HUES6 (cell line): ENCODE data around the gene RFX2.
"Not testable (repeated sequence)": the region's sequence is repeated elsewhere in the genome, so short reads cannot be mapped to it uniquely, and the experiment has no call there.

ENCODE experiments used
- H3K27ac ChIP-seq: 2 replicates; pipeline ENCODE4 v1.7.0; 2013; ENCODE audit warnings: low read depth, mild to moderate bottlenecking, low read length, inconsistent platforms
- H3K27me3 ChIP-seq: 2 replicates; pipeline ENCODE4 v1.6.1; 2013; ENCODE audit warnings: low read length; ENCODE audit not compliant: control insufficient read depth, insufficient read depth
- H3K36me3 ChIP-seq: 2 replicates; pipeline ENCODE4 v1.6.1; 2013; ENCODE audit warnings: low read length; ENCODE audit not compliant: control insufficient read depth, insufficient read depth
- H3K4me1 ChIP-seq: 2 replicates; pipeline ENCODE4 v1.6.1; 2013; ENCODE audit warnings: low read length; ENCODE audit not compliant: control insufficient read depth, insufficient read depth
- H3K4me3 ChIP-seq: 2 replicates; pipeline ENCODE4 v1.5.1; 2013; ENCODE audit warnings: low read depth, low read length
- H3K9ac ChIP-seq: one replicate; pipeline ENCODE4 v1.6.1; 2013; ENCODE audit warnings: mild to moderate bottlenecking, low read length
- H3K9me3 ChIP-seq: 2 replicates; pipeline ENCODE4 v1.6.1; 2013; ENCODE audit warnings: low read depth, low read length; ENCODE audit not compliant: control insufficient read depth, insufficient read depth

Gene RFX2

GRCh38 chr19:5989388-5990074 is 120.8 kb downstream of the RFX2 start:
- peaks cover 18% of the 10 kb centered on the region; the same call in 1 of the 2 replicates for H3K4me1 ChIP-seq
- no peaks in the 10 kb centered on the region for H3K27me3 ChIP-seq
- H3K9me3 ChIP-seq = 0 out of 2 replicates have a peak, but pooled peaks cover 4% of the 10 kb centered on the region
- no peak overlapping the region for H3K9ac ChIP-seq
- H3K4me3 ChIP-seq = no peak overlapping the region
- H3K27ac ChIP-seq = no peak overlapping the region
- H3K36me3 ChIP-seq = no peaks in the 10 kb centered on the region

- Histone ChIP-seq H3K4me3 (no peak overlapping the region), H3K27ac (no peak overlapping the region), H3K9ac (no peak overlapping the region), H3K9me3 (0 out of 2 replicates have a peak, but pooled peaks cover 4% of the 10 kb centered on the region), H3K4me1 (peaks cover 14% of the 10 kb centered on the region; the same call in 1 of the 2 replicates), H3K36me3 (no peaks in the 10 kb centered on the region), H3K27me3 (no peaks in the 10 kb centered on the region)
Measured at GRCh38 chr19:5988517-5989387, 121.5 kb downstream of the RFX2 start.

- Histone ChIP-seq H3K27me3 (no peaks in the 10 kb centered on the region), H3K36me3 (no peaks in the 10 kb centered on the region), H3K9me3 (0 out of 2 replicates have a peak, but pooled peaks cover 4% of the 10 kb centered on the region), H3K4me3 (no peak overlapping the region), H3K4me1 (peaks cover 13% of the 10 kb centered on the region; the same call in 1 of the 2 replicates), H3K9ac (no peak overlapping the region), H3K27ac (no peak overlapping the region)
Measured at GRCh38 chr19:5987077-5987818, 123.1 kb downstream of the RFX2 start.

GRCh38 chr19:5985837-5986236 is 124.5 kb downstream of the RFX2 start:
- H3K9me3 ChIP-seq, H3K9ac ChIP-seq, H3K27ac ChIP-seq, H3K4me3 ChIP-seq, H3K36me3 ChIP-seq, H3K27me3 ChIP-seq: not testable (repeated sequence)
- H3K4me1 ChIP-seq = peaks cover 13% of the 10 kb centered on the region; the same call in 1 of the 2 replicates

GRCh38 chr19:5985098-5985783 is 125.1 kb downstream of the RFX2 start:
- no peaks in the 10 kb centered on the region for H3K36me3 ChIP-seq
- no peaks in the 10 kb centered on the region for H3K27me3 ChIP-seq
- H3K9ac ChIP-seq = no peak overlapping the region
- H3K9me3 ChIP-seq = no peaks in the 10 kb centered on the region
- no peak overlapping the region for H3K4me3 ChIP-seq
- H3K4me1 ChIP-seq = peaks cover 12% of the 10 kb centered on the region; the same call in 1 of the 2 replicates
- H3K27ac ChIP-seq = no peak overlapping the region

GRCh38 chr19:5984600-5984999 is 125.7 kb downstream of the RFX2 start:
- H3K4me1 ChIP-seq = peaks cover 10% of the 10 kb centered on the region
- no peak overlapping the region for H3K4me3 ChIP-seq
- no peaks in the 10 kb centered on the region for H3K36me3 ChIP-seq
- no peaks in the 10 kb centered on the region for H3K9me3 ChIP-seq
- H3K27me3 ChIP-seq = no peaks in the 10 kb centered on the region
- no peak overlapping the region for H3K9ac ChIP-seq
- H3K27ac ChIP-seq = no peak overlapping the region

- Histone ChIP-seq H3K27me3 (no peaks in the 10 kb centered on the region), H3K9me3 (no peaks in the 10 kb centered on the region), H3K4me1 (peaks cover 12% of the 10 kb centered on the region), H3K27ac (no peak overlapping the region), H3K36me3 (no peaks in the 10 kb centered on the region), H3K9ac (no peak overlapping the region), H3K4me3 (no peak overlapping the region)
Measured at GRCh38 chr19:5983367-5983955, 126.8 kb downstream of the RFX2 start.

- Histone ChIP-seq H3K4me1 (peaks cover 12% of the 10 kb centered on the region), H3K9ac (peak overlapping the region; percentile 88), H3K27me3 (no peaks in the 10 kb centered on the region), H3K4me3 (peak overlapping the region; percentile 90), H3K36me3 (peaks cover 21% of the 10 kb centered on the region), H3K27ac (peak overlapping the region; percentile 96; the same call in 1 of the 2 replicates), H3K9me3 (no peaks in the 10 kb centered on the region)
Measured at GRCh38 chr19:5978606-5979552, 131.4 kb downstream of the RFX2 start.

- H3K27ac ChIP-seq = peak within 1 kb of the TSS; percentile 96
- no peaks in the 10 kb centered on the region for H3K9me3 ChIP-seq
- peak within 1 kb of the TSS; percentile 90 for H3K4me3 ChIP-seq
- H3K27me3 ChIP-seq = no peaks in the 10 kb centered on the region
- peak within 1 kb of the TSS; percentile 88 for H3K9ac ChIP-seq
- H3K36me3 ChIP-seq = peaks cover 26% of the 10 kb centered on the region
- H3K4me1 ChIP-seq = peaks cover 12% of the 10 kb centered on the region
Measured at GRCh38 chr19:5977785-5978605, 132.3 kb downstream of the RFX2 start, which contains the start of gene RANBP3. Gene RANBP3, minus strand, starts transcription at chr19:5978140. Its CDS starts 58 bp downstream, at chr19:5978082.
